Stimulated activated CD4-positive, alpha-beta T cell treated with anti-CD3 and anti-CD28 coated beads, Interleukin-12 subunit alpha, Interleukin-12 subunit beta, amount 100 ng/mL, for 48 hours (primary cell): ENCODE data around the gene HSPB9.
"Not testable (repeated sequence)": the region's sequence is repeated elsewhere in the genome, so short reads cannot be mapped to it uniquely, and the experiment has no call there.

Experiments
- DNase-seq, 3 donors: peaks; one replicate each; pipeline ENCODE4 v3.0.0-alpha.2; 2020; ENCODE audit warnings: low read depth in 2 of 3, low spot score in 1 of 3

The HSPB9 gene

GRCh38 chr17:42119301-42119700 is 3.3 kb upstream of the HSPB9 start:
- DNase-seq = no peak

GRCh38 chr17:42120161-42120769 is 2.3 kb upstream of the HSPB9 start:
- DNase-seq = no peak

- peak; percentile 56 to 72 (median 59) for DNase-seq
Observed at GRCh38 chr17:42120770-42121769, 1.5 kb upstream of the HSPB9 start, which contains the start of gene KAT2A. KAT2A (minus strand) TSS chr17:42121367; CDS start chr17:42121304, 63 bp downstream.

GRCh38 chr17:42124256-42124655 is 1.7 kb downstream of the HSPB9 start:
- no peak for DNase-seq

- DNase-seq = no peak
Observed at GRCh38 chr17:42125565-42125964, 3.0 kb downstream of the HSPB9 start.

- no peak for DNase-seq
Observed at GRCh38 chr17:42126836-42127235, 4.2 kb downstream of the HSPB9 start.

- DNase-seq = no peak
Observed at GRCh38 chr17:42127414-42127813, 4.8 kb downstream of the HSPB9 start.

GRCh38 chr17:42129109-42129837 is 6.7 kb downstream of the HSPB9 start:
- DNase-seq = no peak

- no peak for DNase-seq
Observed at GRCh38 chr17:42130310-42130936, 7.8 kb downstream of the HSPB9 start.

- DNase-seq = no peak
Observed at GRCh38 chr17:42131232-42131631, 8.6 kb downstream of the HSPB9 start.

GRCh38 chr17:42131981-42132432 is 9.4 kb downstream of the HSPB9 start:
- no peak for DNase-seq

- DNase-seq = peak in 1 of 3 donors; percentile 37
Observed at GRCh38 chr17:42132941-42133340, 10.3 kb downstream of the HSPB9 start.

GRCh38 chr17:42133461-42134041 is 10.9 kb downstream of the HSPB9 start:
- no peak for DNase-seq

GRCh38 chr17:42135151-42135550 is 12.5 kb downstream of the HSPB9 start:
- no peak for DNase-seq

- DNase-seq = no peak
Observed at GRCh38 chr17:42135664-42136653, 13.4 kb downstream of the HSPB9 start.

GRCh38 chr17:42136654-42137051 is 14.0 kb downstream of the HSPB9 start:
- no peak for DNase-seq

GRCh38 chr17:42138749-42139492 is 16.3 kb downstream of the HSPB9 start:
- no peak for DNase-seq

- DNase-seq = not testable (repeated sequence)
Observed at GRCh38 chr17:42140690-42141089, 18.1 kb downstream of the HSPB9 start.

- DNase-seq = no peak
Observed at GRCh38 chr17:42141382-42141781, 18.8 kb downstream of the HSPB9 start.
